IPS-NIHi11 (cell line): ENCODE data around the gene KAT2A.

Experiments
- DNase-seq: peaks from one replicate; pipeline ENCODE4 v3.0.0; 2012; ENCODE audit warnings: mixed read lengths, low spot score

Gene KAT2A

DNA sequence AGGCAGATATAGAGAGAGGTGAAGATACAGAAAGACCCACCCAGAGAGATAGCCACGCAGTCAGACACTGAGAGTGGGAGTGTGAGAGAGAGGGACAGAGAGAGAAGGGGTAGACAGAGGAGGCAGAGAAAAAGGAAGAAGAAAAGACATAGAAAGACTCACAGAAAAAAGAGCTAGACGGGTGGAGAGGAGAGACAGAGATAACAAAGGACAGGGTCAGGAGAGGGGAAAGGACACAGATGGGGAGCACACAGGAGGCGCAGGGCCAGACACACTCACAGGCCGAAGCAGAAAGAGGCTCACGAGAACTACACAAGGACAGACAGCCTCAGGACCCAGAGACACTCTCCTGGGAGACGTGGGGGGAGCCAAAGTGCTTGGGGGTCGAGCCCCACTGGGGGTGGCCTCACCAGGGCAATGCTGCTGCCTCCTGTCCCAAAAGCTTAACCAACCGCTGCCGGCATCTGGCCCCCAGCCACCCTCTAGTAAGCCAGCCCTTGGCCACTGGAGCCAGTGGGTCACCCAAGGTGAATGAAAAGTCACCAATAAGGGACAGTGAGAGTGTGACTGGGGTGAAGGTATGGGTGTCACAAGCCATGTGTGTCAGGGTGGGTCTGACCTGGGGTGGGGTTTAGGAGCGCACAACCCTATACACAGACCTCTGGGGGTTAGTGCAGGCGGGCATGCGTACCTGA, 26.6 kb downstream of the KAT2A start:
- no peak for DNase-seq

DNA sequence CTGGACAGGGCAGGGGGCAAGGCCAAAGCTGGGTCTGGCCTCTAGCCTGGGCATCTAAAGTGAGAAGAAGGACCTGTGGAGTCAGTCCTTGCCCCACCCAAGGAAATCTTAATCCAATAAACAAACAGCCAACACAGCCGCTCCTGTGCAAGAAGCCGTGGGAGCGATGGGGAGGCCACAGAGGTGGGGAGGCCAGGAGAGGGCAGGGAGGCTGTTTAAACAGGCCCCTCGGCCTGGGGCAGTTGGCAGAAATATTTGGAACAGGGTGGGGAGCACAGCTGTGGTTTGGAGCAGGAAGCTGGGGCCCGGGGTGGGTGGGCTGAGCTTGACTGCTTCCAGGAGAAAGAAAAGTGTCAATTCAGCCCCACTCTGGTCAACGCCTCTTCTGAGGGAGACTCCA, 28.2 kb downstream of the KAT2A start:
- no peak for DNase-seq

DNA sequence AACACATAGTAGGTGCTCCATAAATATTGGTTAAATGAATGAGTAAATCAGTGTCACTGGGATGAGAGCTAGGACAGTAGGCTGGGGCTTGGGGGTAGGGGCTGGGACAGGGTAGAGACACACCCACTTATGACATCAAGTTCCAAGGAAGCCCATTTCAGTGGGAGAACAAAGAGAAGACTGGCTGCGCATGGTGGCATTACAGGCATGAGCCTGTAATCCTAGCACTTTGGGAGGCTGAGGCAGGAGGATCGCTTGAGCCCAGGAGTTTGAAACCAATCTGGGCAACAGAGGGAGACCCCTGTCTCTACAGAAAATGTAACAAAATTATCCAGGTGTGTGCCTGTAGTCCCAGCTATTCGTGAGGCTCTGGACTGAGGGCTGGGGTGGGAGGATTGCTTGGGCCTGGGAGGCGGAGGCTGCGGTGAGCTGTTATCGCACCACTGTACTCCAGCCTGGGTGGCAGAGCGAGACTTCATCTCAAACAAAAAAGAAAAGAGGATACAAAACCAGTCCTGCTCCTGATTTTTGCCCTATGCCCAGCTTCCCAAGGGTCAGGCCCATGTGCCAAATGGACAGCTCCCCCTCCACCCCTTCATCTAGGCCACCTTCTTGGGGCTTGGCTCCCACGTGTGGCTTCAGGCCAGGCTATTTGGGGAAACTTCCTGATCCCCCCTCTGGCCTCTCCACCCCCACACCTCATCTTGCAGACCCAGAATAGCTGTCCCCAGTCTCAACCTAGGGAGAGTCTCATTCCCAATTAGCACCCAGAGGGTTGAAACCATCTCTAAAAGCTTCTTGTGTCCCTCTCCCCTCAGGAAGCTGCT, 30.0 kb downstream of the KAT2A start:
- DNase-seq = no peak

DNA sequence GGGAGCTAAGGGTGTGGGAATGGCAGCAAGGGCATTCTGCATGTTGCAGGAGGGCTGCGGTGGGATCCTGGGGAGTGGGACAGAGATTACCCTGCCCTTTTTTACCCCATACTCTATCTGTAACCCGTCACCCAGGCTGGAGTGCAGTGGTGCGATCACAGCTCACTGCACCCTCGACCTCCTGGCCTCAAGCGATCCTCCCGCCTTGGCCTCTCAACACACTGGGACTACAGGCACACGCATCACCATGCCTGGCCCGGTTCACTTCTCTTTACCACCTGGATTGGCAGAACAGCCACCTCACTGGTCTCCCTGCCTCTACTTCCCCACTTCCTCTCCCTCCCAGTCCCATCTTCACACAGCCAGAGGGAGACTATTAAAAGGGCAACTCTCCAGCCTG, 32.4 kb downstream of the KAT2A start:
- DNase-seq = no peak

DNA sequence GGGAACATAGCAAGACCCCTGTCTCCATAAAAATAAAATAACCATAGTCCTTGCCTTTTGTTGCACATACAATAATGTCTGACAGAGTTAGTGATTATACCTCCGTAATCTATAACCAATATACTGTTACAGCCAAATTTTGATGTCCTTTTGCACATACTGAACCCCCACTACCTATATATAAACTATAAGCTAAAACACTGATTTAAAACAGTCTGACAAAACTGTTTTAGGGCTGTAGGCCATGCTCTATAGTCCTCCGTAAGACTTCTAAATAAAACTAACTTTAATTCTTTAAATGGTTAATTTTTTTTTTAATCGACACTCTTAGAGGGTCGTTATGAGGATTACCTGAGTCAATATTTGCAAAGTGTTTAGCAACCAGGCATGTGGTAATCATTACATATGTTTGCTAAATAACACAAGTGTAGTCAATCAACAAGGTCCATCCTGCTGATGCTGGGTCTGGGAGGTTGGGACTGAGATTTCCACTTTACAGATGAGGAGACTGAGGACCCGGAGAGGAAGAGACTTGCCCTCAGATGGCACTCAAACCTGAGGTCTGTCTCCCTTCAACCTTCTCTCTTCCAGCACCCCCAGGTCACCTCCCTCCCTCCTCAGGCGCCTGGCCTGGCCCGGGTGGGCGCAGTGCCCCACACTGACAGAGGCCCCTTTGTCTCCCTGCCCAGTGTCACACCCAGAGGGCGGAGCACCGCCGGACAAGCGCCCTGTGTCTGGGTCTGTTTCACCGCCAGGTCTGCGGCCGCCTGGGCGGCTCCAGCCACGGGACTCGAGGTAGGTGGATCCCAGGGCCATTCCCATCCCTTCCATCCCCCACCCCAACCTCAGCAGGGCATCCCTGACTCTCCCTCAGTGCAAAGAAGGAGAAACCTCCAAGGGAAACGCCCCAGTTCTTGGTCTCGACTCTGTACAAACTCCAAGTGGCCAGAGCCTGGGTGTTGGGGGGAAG, 33.1 kb downstream of the KAT2A start:
- no peak for DNase-seq

DNA sequence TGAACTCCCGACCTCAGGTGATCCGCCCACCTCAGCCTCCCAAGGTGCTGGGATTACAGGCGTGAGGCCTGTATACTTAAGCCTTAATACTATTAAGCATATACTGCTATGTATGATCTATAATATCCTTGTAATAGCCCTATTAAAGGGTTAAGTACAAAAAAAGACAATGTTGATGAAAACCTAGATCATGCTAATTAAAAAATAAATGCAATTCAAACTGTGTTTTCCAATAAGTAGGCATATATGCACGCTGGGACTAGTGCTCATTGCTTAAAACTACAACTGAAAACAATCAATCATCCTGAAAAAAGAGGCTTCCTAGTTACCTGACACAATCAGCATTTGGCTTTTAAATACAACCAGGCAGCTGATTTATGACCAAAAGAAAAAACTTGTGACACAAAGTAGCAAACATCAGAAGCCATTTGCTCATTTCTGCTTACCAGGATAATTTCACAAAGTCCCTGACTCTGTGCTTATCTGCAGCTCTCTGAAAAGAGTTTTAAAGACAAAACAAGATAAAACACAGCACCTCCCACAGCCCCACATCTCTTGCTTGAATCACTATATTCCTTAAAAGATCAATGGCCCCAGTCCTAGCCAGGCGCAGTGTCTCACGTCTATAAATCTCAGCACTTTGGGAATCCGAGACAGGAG, 34.0 kb downstream of the KAT2A start:
- DNase-seq = no peak

DNA sequence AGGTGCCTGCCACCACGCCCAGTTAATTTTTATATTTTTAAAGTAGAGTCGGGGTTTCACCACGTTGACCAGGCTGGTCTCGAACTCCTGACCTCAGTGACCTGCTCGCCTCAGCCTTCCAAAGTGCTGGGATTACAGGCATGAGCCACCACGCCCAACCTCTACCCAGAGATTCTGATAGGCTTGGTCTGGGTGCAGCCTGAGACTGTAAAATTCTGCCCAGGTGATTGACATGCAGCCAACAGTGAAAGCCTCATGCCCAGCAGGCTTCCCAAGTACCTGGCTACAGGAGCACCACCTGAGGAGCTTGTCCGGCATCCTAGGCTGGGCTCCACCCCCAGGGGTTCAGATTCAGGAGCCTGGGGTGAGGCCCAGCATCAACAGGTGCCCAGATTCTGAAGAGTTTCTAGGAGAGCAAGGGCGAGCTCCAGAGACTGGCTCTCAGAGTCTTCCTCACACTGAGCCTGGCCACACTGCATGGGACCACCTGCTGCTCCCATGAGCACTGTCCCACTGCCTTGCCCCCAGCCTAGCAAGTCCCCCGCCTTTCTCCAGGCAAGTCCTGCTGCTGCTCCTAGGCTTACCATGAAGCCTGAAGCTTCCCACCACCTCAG, 39.5 kb downstream of the KAT2A start:
- DNase-seq = no peak

DNA sequence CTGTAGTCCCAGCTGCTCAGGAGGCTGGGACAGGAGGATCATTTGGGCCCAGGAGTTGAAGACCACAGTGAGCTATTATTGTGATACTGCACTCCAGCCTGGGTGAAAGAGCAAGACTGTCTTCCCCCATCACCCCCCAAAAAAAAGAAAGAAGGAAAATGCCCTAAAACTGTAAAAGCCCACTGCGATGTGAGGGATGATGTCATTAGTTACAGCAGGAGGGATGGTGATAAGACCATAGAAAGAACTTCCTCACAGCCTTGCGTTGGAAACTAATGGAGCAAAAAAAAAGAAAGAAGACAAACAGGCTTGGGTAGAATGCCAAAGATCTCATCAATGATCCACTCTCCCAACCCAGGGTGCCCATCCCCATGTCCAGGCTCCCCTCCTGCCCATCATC, 41.6 kb downstream of the KAT2A start:
- no peak for DNase-seq

DNA sequence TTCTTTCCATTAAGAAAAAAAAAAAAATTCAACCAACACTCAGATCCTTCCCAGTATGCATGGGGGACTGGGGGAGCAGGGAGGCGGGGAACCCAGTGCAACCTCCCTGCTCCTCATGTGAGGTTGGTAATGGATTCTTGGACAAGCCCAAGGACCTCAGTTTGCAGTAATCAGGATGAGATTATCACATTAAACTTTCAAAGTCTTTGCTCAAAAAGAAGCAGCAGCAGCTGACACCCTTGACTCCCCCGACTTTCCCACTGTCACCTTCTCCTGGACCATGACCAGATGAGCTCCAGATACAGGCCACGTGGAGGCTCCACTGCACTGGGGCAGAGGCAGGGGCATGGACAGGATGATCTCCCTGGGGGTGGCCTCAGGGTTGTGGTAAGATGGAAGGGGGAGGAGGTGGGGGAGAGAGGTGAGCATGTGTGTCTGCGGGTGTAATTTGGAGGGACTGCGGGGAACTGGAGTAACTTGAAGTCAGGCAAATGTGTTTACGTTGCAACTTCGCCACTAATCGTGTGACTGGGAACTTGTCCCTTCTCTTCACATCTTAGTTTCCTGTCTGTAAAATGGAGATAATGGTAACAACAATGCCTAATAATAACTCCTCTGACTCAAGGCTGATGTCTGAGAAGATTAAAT, 42.6 kb downstream of the KAT2A start:
- no peak for DNase-seq

DNA sequence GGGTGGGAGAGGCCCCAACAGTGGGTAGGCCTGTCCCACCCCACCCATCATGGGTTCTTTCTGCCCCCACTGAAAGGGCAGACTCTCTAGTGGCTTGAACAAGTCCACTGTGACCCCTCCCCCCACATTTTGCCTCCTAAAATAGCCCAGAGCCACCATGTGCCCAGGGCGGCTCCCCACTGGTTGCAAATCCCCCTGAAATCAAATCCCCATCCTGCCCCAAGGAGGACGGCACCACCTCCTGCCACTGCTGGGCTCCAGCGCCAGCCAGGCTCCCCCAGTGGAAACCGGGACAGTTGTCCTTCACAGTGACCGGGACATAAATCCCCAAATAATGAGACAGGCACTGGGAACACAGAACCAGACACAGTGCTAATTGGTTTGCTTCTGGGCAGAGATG, 43.4 kb downstream of the KAT2A start:
- DNase-seq = no peak

DNA sequence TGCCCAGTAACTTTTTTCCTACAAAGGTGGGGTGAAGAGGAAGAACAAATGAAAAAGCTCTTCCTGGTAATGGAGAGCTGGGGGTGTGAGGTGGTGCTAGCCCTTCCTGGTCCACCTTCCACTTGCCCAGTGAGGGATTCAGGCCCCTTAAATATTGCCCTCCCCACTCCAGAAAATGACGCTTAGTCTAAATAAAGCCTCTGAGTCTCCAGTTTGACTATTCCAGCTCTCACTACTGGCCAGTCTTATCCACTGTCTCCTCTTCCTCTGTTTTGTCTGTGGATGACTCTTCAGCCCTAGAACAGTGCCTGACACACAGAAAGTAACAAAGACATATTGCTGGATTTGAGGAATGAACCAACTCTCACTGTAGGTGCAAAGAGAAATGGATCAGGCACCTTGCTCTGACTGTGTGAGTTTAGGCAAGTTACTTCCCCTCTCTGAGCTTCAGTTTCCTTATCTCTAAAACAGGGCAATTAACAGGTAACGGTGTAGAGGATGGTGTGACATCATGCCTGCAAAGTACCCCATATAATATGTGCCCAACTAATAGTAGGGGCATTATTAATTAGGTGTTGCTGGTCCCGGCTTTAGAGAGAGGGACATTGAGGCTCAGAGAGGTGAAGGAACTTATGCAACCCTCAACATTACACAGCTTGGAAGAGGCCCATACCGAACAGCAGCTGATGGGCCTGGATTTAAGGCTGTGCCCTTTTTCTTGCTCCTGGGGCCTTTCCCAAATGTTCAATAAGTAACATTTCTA, 44.2 kb downstream of the KAT2A start:
- no peak for DNase-seq

DNA sequence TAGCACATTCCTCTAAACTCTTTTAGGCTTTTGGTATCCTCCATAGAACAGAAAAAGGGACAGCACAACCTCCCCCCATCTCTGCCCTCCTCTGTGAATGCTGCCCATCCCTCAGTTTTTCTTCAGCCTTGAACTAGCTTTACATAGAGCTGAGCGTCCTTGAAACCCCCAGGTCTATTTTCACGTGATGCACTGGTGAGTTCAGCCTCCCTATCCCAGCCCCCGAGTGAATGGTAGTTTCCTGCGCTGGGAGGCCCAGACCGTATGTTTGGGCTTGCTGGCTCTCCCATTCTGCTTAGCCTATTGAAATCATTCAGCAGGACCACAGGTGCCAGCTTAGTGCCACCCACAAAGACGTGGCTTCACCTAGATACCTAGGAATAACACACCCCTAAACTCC, 45.4 kb downstream of the KAT2A start:
- DNase-seq = no peak

DNA sequence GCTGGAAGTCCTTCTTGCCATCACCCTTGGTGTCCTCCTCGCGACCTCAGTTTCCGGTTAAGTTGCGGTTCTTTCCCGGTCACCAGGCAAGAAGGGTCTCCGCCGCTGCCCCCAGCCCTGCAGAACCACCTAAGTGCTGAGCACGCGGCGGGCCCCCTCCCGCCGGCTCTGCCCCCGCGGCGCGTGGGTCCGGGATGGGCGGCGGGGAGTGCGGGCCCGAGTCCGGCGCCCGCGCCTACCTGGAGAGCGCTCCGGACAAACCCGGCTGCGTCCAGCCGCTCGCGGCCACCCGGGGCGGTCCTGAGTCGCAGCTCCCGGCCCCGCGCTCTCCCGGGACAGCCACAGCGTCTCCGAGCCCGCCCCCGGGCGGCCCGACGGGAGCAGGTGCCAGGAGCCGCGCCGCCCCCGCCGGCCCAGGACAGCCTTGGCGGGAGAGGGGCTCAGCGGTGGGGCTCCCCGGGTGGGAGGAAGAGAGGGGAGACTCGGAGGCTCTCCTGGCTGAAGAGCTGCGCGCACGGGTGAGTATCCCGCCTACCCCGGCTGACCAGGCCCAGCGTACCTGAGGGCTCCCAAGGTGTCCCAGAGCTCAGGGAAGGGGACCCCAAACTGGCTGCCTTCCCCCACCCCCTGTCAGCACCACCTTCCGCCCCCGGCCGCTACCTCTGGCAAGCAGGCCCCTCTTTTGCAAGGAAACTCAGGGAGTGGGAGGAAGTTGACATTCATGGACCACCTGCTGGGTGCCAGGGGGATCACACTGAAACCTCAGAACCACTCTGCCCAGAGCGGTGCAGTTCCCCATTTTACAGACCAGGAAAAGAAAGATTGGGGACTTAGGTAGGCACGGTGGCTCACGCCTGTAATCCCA, 48.6 kb downstream of the KAT2A start:
- DNase-seq = peak; percentile 73

DNA sequence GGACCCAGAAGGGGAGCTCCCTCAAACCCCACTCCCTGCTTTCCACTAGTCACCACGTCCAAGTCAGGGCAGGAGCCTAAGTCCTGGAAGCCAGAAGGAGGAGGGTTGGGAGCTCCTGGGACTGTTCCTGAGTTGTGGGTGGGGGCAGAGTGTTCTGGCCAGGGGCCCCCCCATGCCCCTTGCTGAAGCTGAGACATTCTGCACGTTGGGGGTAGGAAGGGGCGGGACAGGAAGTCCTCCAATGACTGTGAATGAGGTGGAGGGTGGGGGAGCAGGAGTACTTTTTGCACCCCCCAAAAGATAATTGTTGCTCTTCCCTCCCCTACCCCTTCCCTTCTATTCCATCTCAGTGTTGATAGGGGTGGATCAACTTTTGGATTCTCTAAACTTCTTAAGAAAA, 49.4 kb downstream of the KAT2A start:
- no peak for DNase-seq

DNA sequence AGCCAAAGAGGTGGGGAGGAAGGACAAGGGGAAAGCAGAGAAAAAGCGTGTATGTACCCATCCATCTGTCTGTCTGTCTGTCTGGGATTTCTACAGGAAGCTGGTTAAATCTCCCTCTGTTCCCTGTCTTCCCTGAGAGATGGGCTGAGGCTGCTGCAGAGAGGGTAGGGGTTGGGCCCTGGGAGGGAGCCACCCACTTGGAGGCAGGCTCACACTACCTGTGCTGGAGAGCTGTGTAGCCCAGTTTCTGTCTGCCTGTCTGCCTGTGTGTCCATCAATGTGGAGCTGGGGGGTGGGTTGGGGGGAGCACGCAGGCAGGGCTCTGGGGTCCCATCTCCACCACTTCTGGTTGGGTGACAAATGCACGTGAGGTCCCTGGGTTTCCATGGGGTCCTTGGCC, 52.2 kb downstream of the KAT2A start:
- no peak for DNase-seq

DNA sequence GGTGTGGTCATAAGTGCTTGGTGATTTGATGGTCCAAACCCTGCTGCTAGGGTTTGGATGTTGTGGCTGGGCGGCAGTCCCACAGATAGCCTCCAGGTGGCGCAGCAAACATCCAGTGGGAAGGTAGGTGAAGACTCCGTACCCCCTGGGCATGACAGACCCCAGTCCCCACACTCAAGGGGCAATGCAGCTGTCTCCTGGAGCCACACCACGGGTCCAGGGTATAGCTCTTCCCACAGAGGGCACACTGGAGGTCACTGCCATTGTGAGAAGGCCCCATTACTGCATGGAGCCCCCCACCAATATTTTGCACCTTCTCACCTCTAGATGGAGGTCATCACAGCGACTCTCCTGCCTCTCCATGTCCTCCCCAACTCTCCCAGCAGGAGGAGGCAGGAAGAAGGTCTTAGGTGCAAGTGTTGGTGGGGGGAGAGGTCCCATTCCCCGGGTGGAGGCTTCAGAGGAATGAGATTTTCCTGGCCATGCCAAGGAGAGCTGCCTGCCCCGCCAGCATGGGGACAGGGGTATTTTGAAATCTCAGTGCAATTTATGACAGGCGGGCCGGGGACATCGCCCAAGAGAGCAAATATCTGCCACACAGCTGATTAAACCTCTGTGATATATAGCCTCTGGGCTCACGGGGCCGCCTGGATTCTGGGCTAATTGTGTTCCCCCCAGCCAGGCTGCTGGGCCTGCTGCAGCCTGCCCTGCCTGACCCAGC, 53.6 kb downstream of the KAT2A start:
- DNase-seq = peak; percentile 82

DNA sequence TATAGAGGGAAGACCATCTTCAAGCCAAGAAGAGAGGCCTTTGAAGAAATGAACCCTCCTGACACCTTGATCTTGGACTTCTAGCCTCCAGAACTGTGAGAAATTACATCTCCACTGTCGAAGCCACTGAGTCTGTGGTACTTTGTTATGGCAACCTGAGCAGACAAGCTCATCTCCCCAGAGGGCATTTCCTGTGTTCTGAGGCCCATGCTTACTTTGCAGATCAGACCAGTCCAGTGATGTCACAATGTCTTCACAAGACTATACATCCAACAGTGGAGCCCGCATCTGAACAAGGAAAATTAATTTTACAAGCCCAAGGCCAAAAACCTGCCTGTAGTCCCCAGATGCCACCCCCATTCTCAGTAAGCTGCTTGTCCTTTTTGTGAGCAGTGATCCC, 56.0 kb downstream of the KAT2A start:
- no peak for DNase-seq
